Mesendoderm (in vitro differentiated cells): ENCODE measurements around the gene GOLGA1.

Experiments used
- DNase-seq: peaks from one replicate; pipeline ENCODE4 v3.0.0; 2013
- H2AK5ac ChIP-seq: 2 replicates; pipeline ENCODE4 v1.6.1; 2013; ENCODE audit warnings: low read length, inconsistent platforms
- H2BK120ac ChIP-seq: 2 replicates; pipeline ENCODE4 v1.6.1; 2013; ENCODE audit warnings: low read depth, mild to moderate bottlenecking, low read length, moderate library complexity, mixed read lengths
- H2BK15ac ChIP-seq: replicated peaks from 2 replicates; pipeline ENCODE4 v1.6.1; 2013; ENCODE audit warnings: low read depth, mild to moderate bottlenecking, moderate library complexity
- H2BK5ac ChIP-seq: 2 replicates; pipeline ENCODE4 v1.6.1; 2013; ENCODE audit warnings: low read length, inconsistent platforms
- H3K18ac ChIP-seq: 2 replicates; pipeline ENCODE4 v1.6.1; 2013; ENCODE audit warnings: mild to moderate bottlenecking, low read length, mixed read lengths
- H3K23ac ChIP-seq: one replicate; pipeline ENCODE4 v1.6.1; 2013; ENCODE audit warnings: low read length
- H3K27ac ChIP-seq: 2 replicates; pipeline ENCODE4 v1.5.1; 2013; ENCODE audit warnings: low read depth, mild to moderate bottlenecking, inconsistent platforms, low read length, moderate library complexity
- H3K27me3 ChIP-seq: 2 replicates; pipeline ENCODE4 v1.6.1; 2013; ENCODE audit warnings: low read length, control low read depth, mild to moderate bottlenecking, inconsistent platforms; ENCODE audit not compliant: insufficient read depth, poor library complexity
- H3K36me3 ChIP-seq: 2 replicates; pipeline ENCODE4 v1.6.1; 2013; ENCODE audit warnings: low read length, inconsistent platforms; ENCODE audit not compliant: control insufficient read depth, insufficient read depth
- H3K4ac ChIP-seq: one replicate; pipeline ENCODE4 v1.6.1; 2013; ENCODE audit warnings: low read depth, mild to moderate bottlenecking, low read length, moderate library complexity
- H3K4me1 ChIP-seq: 2 replicates; pipeline ENCODE4 v1.6.1; 2013; ENCODE audit warnings: low read depth, low read length, inconsistent platforms; ENCODE audit not compliant: control insufficient read depth
- H3K4me2 ChIP-seq: 2 replicates; pipeline ENCODE4 v1.6.1; 2013; ENCODE audit warnings: low read length
- H3K4me3 ChIP-seq: 2 replicates; pipeline ENCODE4 v1.5.1; 2013; ENCODE audit warnings: mild to moderate bottlenecking, low read length
- H3K56ac ChIP-seq: one replicate; pipeline ENCODE4 v1.6.1; 2013; ENCODE audit warnings: low read length
- H3K79me1 ChIP-seq: 2 replicates; pipeline ENCODE4 v1.6.1; 2013; ENCODE audit warnings: low read length, inconsistent platforms
- H3K79me2 ChIP-seq: 2 replicates; pipeline ENCODE4 v1.6.1; 2013; ENCODE audit warnings: mild to moderate bottlenecking, low read length; ENCODE audit not compliant: control insufficient read depth, insufficient read depth
- H3K9ac ChIP-seq: 2 replicates; pipeline ENCODE4 v1.6.1; 2013; ENCODE audit warnings: low read length, inconsistent platforms
- H4K5ac ChIP-seq: one replicate; pipeline ENCODE4 v1.6.1; 2013; ENCODE audit warnings: low read length
- H4K8ac ChIP-seq: one replicate; pipeline ENCODE4 v1.6.1; 2013; ENCODE audit warnings: low read depth, mild to moderate bottlenecking, control low read depth, low read length, moderate library complexity
- WGBS: extraction: QIAGEN DNeasy Blood & Tissue Kit; methylation state at CpG from one replicate; pipeline ENCODE4 v1.1.7; 2013; ENCODE audit warnings: low lambda C conversion rate, missing lambda C conversion rate; ENCODE audit not compliant: insufficient coverage; ENCODE audit errors: extremely low coverage; 5-methylcytosine and 5-hydroxymethylcytosine counted together

GOLGA1 gene

DNA sequence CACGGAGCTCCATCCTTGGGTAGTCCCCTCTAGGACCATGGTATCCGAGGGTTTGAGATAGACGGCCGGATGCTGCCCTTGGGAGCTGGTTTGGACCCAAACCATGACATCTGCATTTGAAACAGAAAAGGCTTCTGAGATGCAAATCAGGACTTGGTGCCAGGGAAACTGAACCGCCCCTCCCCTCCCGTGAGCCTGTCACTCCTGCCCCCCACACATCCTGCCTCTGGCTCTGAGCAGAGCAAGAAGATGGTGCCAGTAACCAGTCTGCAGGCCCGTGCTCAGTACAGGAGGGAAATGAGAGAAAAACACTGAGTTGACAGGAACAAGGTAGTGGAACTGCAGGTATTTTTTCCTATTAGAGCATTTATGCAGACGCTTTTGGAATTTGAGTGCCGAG, 60.4 kb downstream of the GOLGA1 start:
- Histone ChIP-seq H3K4ac (no peak overlapping the region), H4K5ac (no peak overlapping the region), H3K4me1 (peaks cover 2% of the 10 kb centered on the region), H3K9ac (no peak overlapping the region), H3K4me3 (no peak overlapping the region), H2AK5ac (no peak overlapping the region), H3K36me3 (peaks cover 5% of the 10 kb centered on the region), H3K27ac (no peak overlapping the region), H3K4me2 (no peak overlapping the region), H3K79me2 (peaks cover 3% of the 10 kb centered on the region), H3K56ac (no peak overlapping the region), H3K27me3 (no peaks in the 10 kb centered on the region), H3K18ac (no peak overlapping the region), H2BK120ac (no peak overlapping the region), H3K23ac (no peak overlapping the region), H2BK15ac (no peak overlapping the region), H4K8ac (no peak overlapping the region), H3K79me1 (peaks cover 3% of the 10 kb centered on the region), H2BK5ac (no peak overlapping the region)
- no CpG with 5 or more reads among the region's 9 CpGs for WGBS
- DNase-seq = peak; percentile 50

DNA sequence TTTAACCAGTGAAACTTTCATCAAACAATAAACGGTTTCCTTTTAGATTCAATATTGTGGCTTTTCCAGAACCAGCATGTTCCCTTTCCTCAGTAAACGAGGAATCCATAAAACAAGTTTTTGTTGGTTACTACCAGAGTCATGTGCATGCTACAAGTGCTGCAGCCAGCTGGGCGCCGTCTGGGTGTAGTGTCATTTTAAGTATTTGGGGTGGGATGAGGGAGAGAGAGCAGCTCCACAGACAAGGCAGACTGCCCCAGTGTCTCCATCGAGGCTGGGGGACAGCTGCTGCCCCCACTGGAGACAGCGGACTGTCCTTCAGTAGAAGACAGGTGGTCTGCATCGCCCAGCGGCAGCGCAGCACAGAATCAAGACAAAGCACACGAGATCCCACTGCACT, 61.7 kb downstream of the GOLGA1 start:
- H3K79me2 ChIP-seq = peaks cover 6% of the 10 kb centered on the region
- no peak overlapping the region for H3K4me3 ChIP-seq
- no peak overlapping the region for H3K23ac ChIP-seq
- H3K27me3 ChIP-seq = no peaks in the 10 kb centered on the region
- peaks cover 12% of the 10 kb centered on the region for H3K36me3 ChIP-seq
- no peak overlapping the region for H2BK120ac ChIP-seq
- no peak overlapping the region for H3K4me2 ChIP-seq
- no peak overlapping the region for H2AK5ac ChIP-seq
- H3K9ac ChIP-seq = no peak overlapping the region
- DNase-seq = no peak
- H3K27ac ChIP-seq = no peak overlapping the region
- WGBS = no CpG with 5 or more reads among the region's 10 CpGs
- H4K5ac ChIP-seq = no peak overlapping the region
- no peak overlapping the region for H3K4ac ChIP-seq
- H2BK15ac ChIP-seq = no peak overlapping the region
- H3K79me1 ChIP-seq = peaks cover 7% of the 10 kb centered on the region
- H3K18ac ChIP-seq = no peak overlapping the region
- H2BK5ac ChIP-seq = no peak overlapping the region
- H3K4me1 ChIP-seq = peaks cover 2% of the 10 kb centered on the region
- no peak overlapping the region for H4K8ac ChIP-seq
- H3K56ac ChIP-seq = no peak overlapping the region

DNA sequence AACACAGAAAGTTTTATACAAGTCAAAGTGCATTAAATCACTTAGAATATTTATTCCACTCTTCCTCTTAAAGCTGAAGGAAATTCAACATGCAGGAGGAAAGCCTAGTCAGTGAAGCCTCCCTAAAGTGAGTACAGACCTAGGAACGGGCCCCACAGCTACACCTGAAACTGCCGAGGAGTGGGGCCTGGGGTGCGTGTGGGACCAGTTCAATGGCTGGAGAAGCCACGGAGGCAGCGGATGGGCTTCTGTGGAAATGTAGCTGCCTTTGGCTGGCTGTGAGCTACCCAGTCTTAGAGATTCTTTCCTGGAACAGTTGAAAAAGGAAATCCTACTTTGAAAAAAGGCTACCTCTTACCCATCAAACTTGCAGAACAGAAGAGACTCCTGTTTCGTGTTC, 62.4 kb downstream of the GOLGA1 start:
- Histone ChIP-seq H3K23ac (no peak overlapping the region), H4K8ac (no peak overlapping the region), H2BK120ac (no peak overlapping the region), H3K79me2 (peaks cover 13% of the 10 kb centered on the region), H3K4me3 (no peak overlapping the region), H3K56ac (no peak overlapping the region), H3K27me3 (no peaks in the 10 kb centered on the region), H2BK15ac (no peak overlapping the region), H4K5ac (no peak overlapping the region), H3K4me1 (peaks cover 2% of the 10 kb centered on the region), H3K18ac (no peak overlapping the region), H2AK5ac (no peak overlapping the region), H3K27ac (no peak overlapping the region), H3K4me2 (no peak overlapping the region), H2BK5ac (no peak overlapping the region), H3K79me1 (peaks cover 10% of the 10 kb centered on the region), H3K4ac (no peak overlapping the region), H3K36me3 (peaks cover 13% of the 10 kb centered on the region), H3K9ac (no peak overlapping the region)
- no CpG with 5 or more reads among the region's 6 CpGs for WGBS
- no peak for DNase-seq

DNA sequence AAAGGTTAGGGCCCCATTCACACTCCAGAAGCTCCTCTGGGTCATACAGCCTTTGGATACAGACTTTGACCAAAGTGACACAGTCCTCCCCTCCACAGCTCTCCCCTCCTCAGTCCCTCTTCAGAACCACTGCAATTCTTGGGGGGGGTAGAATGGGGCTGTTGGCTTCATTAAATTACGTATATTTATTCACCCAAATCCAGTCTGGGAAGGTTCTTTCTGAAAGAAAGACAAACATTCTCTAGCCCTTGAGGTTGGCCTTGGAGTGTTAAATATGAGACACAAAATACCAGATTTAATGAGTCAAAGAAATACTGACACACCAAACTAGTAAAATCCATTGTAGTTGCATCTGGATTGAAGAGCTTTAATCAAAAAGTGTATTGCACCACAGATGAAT, 62.9 kb downstream of the GOLGA1 start:
- Histone ChIP-seq H3K27ac (no peak overlapping the region), H3K4ac (no peak overlapping the region), H3K36me3 (peaks cover 15% of the 10 kb centered on the region), H3K4me3 (no peak overlapping the region), H3K9ac (no peak overlapping the region), H3K79me1 (peaks cover 14% of the 10 kb centered on the region), H4K8ac (no peak overlapping the region), H2BK120ac (no peak overlapping the region), H3K4me1 (peaks cover 2% of the 10 kb centered on the region), H3K4me2 (no peak overlapping the region), H2BK15ac (no peak overlapping the region), H3K79me2 (peaks cover 18% of the 10 kb centered on the region), H3K18ac (no peak overlapping the region), H2AK5ac (no peak overlapping the region), H2BK5ac (no peak overlapping the region), H3K56ac (no peak overlapping the region), H4K5ac (no peak overlapping the region), H3K27me3 (no peaks in the 10 kb centered on the region), H3K23ac (no peak overlapping the region)
- WGBS = no CpG with 5 or more reads among the region's 1 CpG
- DNase-seq = no peak

DNA sequence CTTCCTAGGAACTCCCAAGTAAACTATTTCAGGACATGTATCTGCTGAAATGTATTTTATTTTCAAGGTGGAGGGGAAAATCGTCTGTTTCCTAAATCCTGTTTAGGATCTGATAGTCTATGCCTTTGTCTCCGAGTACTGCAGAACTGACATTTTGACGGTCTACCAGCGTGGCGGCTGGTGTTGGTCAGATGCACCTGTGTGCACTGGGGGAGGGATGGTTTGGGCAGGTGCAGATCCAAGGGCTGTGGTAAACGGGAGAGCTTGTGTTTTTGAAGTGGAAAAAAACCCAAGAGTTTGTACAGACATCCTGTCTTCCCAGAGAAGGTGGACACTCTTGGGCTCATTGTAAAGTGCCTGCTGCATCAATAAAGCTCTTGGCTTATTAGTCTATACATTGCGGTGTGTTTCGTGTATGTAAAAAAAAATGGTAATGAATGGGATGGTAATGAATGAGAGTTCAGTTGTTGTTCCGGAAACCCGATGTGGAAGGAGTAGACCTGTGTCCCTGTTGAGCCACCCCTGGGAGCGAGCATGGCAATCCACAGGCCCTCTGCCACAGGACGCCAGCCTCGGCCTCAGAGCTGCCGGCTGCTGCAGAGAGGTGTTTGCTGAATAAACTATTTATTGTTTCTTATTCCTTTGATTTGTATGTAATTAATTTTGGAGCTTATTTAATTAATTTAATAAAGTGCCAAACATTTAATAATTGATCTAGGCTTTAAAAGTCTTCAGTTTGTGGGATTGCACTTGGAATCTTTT, 63.7 kb downstream of the GOLGA1 start:
- H3K4ac ChIP-seq = no peak overlapping the region
- H3K27ac ChIP-seq = no peak overlapping the region
- H4K8ac ChIP-seq = no peak overlapping the region
- no peak overlapping the region for H2BK120ac ChIP-seq
- no peaks in the 10 kb centered on the region for H3K27me3 ChIP-seq
- H3K9ac ChIP-seq = no peak overlapping the region
- peaks cover 18% of the 10 kb centered on the region for H3K79me1 ChIP-seq
- no peak for DNase-seq
- peaks cover 25% of the 10 kb centered on the region for H3K79me2 ChIP-seq
- no peak overlapping the region for H3K23ac ChIP-seq
- H4K5ac ChIP-seq = no peak overlapping the region
- WGBS = 100% methylated on average over 4 of the region's 14 CpGs
- H2BK15ac ChIP-seq = no peak overlapping the region
- no peak overlapping the region for H3K56ac ChIP-seq
- no peak overlapping the region for H2AK5ac ChIP-seq
- H3K4me1 ChIP-seq = peaks cover 2% of the 10 kb centered on the region
- no peak overlapping the region for H2BK5ac ChIP-seq
- no peak overlapping the region for H3K18ac ChIP-seq
- no peak overlapping the region for H3K4me2 ChIP-seq
- H3K36me3 ChIP-seq = peaks cover 17% of the 10 kb centered on the region
- H3K4me3 ChIP-seq = no peak overlapping the region

DNA sequence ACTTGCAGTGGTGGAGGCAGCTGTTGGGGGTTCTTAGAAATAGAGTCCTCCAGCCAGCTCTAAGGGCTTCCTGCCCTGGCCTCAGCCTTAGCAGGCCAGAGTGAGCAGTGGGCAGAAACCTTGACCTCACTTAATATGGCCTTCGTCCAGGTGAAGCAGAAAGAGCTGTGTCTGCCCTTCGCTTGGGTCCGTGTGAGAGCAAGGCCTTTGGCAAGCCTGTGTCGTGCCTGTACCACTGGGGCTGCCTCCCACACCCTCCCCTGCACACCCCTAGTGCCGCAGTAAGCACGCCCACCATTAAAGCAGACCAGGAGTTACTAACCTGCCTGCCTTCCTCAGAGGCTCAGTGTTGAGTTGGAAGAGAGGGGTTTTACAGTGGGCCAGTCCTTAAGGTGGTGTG, 65.4 kb downstream of the GOLGA1 start:
- Histone ChIP-seq H3K79me2 (peaks cover 42% of the 10 kb centered on the region), H2BK5ac (no peak overlapping the region), H3K4ac (no peak overlapping the region), H4K8ac (no peak overlapping the region), H2BK120ac (no peak overlapping the region), H2BK15ac (no peak overlapping the region), H3K4me2 (no peak overlapping the region), H3K23ac (no peak overlapping the region), H2AK5ac (no peak overlapping the region), H3K79me1 (peaks cover 22% of the 10 kb centered on the region), H3K9ac (no peak overlapping the region), H3K27me3 (no peaks in the 10 kb centered on the region), H3K27ac (no peak overlapping the region), H3K36me3 (peaks cover 17% of the 10 kb centered on the region), H3K4me3 (no peak overlapping the region), H3K56ac (no peak overlapping the region), H3K18ac (no peak overlapping the region), H4K5ac (no peak overlapping the region), H3K4me1 (peaks cover 3% of the 10 kb centered on the region)
- no CpG with 5 or more reads among the region's 6 CpGs for WGBS
- DNase-seq = no peak
